GM18858 (cell line): ENCODE results near the gene CCR6.
"Not testable (repeated sequence)": the region's sequence is repeated elsewhere in the genome, so short reads cannot be mapped to it uniquely, and the experiment has no call there.

ENCODE experiments used
- ATAC-seq: cut with Tn5 transposase; IDR thresholded peaks from one replicate; pipeline ENCODE4 v1.9.1; 2021; ENCODE audit not compliant: unreplicated experiment

CCR6 gene

GRCh38 chr6:167122827-167123657 lies at the start of gene CCR6:
TSS of gene CCR6 (plus strand) at chr6:167123096. CDS start at chr6:167136135, 13,039 bp downstream.
- ATAC-seq = no peak

- no peak for ATAC-seq
These were observed 49.1 kb upstream of the CCR6 start for GRCh38 chr6:167073679-167074274.

- no peak for ATAC-seq
These were observed 45.5 kb upstream of the CCR6 start for GRCh38 chr6:167077241-167077932.

- no peak for ATAC-seq
These were observed 44.2 kb upstream of the CCR6 start for GRCh38 chr6:167078745-167079144.

GRCh38 chr6:167079853-167080297 lies 43.0 kb upstream of the CCR6 start:
- ATAC-seq = peak; percentile 98

GRCh38 chr6:167087857-167088354 lies 35.0 kb upstream of the CCR6 start:
- no peak for ATAC-seq

- ATAC-seq = not testable (repeated sequence)
These were observed 34.2 kb upstream of the CCR6 start for GRCh38 chr6:167088741-167089140.

- ATAC-seq = no peak
These were observed 33.4 kb upstream of the CCR6 start for GRCh38 chr6:167089243-167090142.

- ATAC-seq = no peak
These were observed 32.7 kb upstream of the CCR6 start for GRCh38 chr6:167090171-167090570.

GRCh38 chr6:167091026-167091804 lies 31.7 kb upstream of the CCR6 start:
- no peak for ATAC-seq

GRCh38 chr6:167091805-167092107 lies 31.1 kb upstream of the CCR6 start:
- ATAC-seq = no peak

GRCh38 chr6:167092672-167093339 lies 30.1 kb upstream of the CCR6 start:
- ATAC-seq = no peak

GRCh38 chr6:167093406-167093921 lies 29.4 kb upstream of the CCR6 start:
- no peak for ATAC-seq

GRCh38 chr6:167093922-167094432 lies 28.9 kb upstream of the CCR6 start:
- ATAC-seq = peak; percentile 27

- peak; percentile 10 for ATAC-seq
These were observed 28.5 kb upstream of the CCR6 start for GRCh38 chr6:167094436-167094819.

- ATAC-seq = peak; percentile 44
These were observed 27.9 kb upstream of the CCR6 start for GRCh38 chr6:167094820-167095637.

- no peak for ATAC-seq
These were observed 27.0 kb upstream of the CCR6 start for GRCh38 chr6:167095888-167096287.

GRCh38 chr6:167096991-167097390 lies 25.9 kb upstream of the CCR6 start:
- ATAC-seq = no peak
